ENCODE data around the gene RANGAP1. TPM values are rescaled to one million over a fixed set of nuclear protein-coding genes. Genes with fewer than 3 reads are reported as not detected.
"Not testable (repeated sequence)": the region's sequence is repeated elsewhere in the genome, so short reads cannot be mapped to it uniquely, and the experiment has no call there.

RANGAP1 gene
- total RNA-seq, 2 donors from 2014 or later: 81.6 to 166 TPM

GRCh38 chr22:41308544-41308947 is 22.6 kb upstream of the RANGAP1 start:
- ATAC-seq (replicated peaks): no peak
- no peaks in the 10 kb centered on the region for H3K27me3 Mint-ChIP-seq
- no peak overlapping the region for H3K4me3 Mint-ChIP-seq
- peak overlapping the region; percentile 49 for H3K27ac Mint-ChIP-seq
- H3K4me1 Mint-ChIP-seq: peaks cover 17% of the 10 kb centered on the region
- H3K36me3 Mint-ChIP-seq (ENCODE audit: low read depth): peaks cover 15% of the 10 kb centered on the region
- no peaks in the 10 kb centered on the region for H3K9me3 Mint-ChIP-seq

- no peak overlapping the region for H3K4me3 Mint-ChIP-seq
- peak overlapping the region; percentile 49 for H3K27ac Mint-ChIP-seq
- ATAC-seq (replicated peaks): no peak
- H3K9me3 Mint-ChIP-seq: no peaks in the 10 kb centered on the region
- H3K27me3 Mint-ChIP-seq: no peaks in the 10 kb centered on the region
- H3K36me3 Mint-ChIP-seq (ENCODE audit: low read depth): peaks cover 15% of the 10 kb centered on the region
- peaks cover 21% of the 10 kb centered on the region for H3K4me1 Mint-ChIP-seq
Observed at GRCh38 chr22:41308054-41308453, 22.1 kb upstream of the RANGAP1 start.

GRCh38 chr22:41305646-41306045 is 19.7 kb upstream of the RANGAP1 start:
- ATAC-seq (replicated peaks): no peak
- peaks cover 20% of the 10 kb centered on the region for H3K4me1 Mint-ChIP-seq
- no peak overlapping the region for H3K4me3 Mint-ChIP-seq
- no peaks in the 10 kb centered on the region for H3K9me3 Mint-ChIP-seq
- H3K27me3 Mint-ChIP-seq: no peaks in the 10 kb centered on the region
- H3K27ac Mint-ChIP-seq: no peak overlapping the region
- peaks cover 20% of the 10 kb centered on the region for H3K36me3 Mint-ChIP-seq (ENCODE audit: low read depth)

- Mint-ChIP-seq H3K9me3 (no peaks in the 10 kb centered on the region), H3K27me3 (no peaks in the 10 kb centered on the region), H3K27ac (peak overlapping the region; percentile 89), H3K4me1 (peaks cover 21% of the 10 kb centered on the region), H3K36me3 (ENCODE audit: low read depth) (peaks cover 20% of the 10 kb centered on the region), H3K4me3 (peak overlapping the region; percentile 92)
- ATAC-seq (replicated peaks): no peak
Observed at GRCh38 chr22:41302811-41303210, 16.8 kb upstream of the RANGAP1 start.

- Mint-ChIP-seq H3K27ac (peak overlapping the region; percentile 89), H3K36me3 (ENCODE audit: low read depth) (peaks cover 20% of the 10 kb centered on the region), H3K27me3 (no peaks in the 10 kb centered on the region), H3K4me1 (peaks cover 21% of the 10 kb centered on the region), H3K4me3 (peak overlapping the region; percentile 92), H3K9me3 (no peaks in the 10 kb centered on the region)
- no peak for ATAC-seq (replicated peaks)
Observed at GRCh38 chr22:41302021-41302767, 16.2 kb upstream of the RANGAP1 start.

GRCh38 chr22:41301085-41302020 is 15.4 kb upstream of the RANGAP1 start, which contains the start of gene ZC3H7B:
TSS of gene ZC3H7B (plus strand) at chr22:41301525. CDS start at chr22:41320661, 19,136 bp downstream.
- Mint-ChIP-seq H3K4me1 (peaks cover 21% of the 10 kb centered on the region), H3K27ac (peak within 1 kb of the TSS; percentile 95), H3K36me3 (ENCODE audit: low read depth) (peaks cover 20% of the 10 kb centered on the region), H3K9me3 (no peaks in the 10 kb centered on the region), H3K27me3 (no peaks in the 10 kb centered on the region), H3K4me3 (peak within 1 kb of the TSS; percentile 92)
- ATAC-seq (replicated peaks): peak; percentile 94

GRCh38 chr22:41300661-41301060 is 14.7 kb upstream of the RANGAP1 start:
- Mint-ChIP-seq H3K36me3 (ENCODE audit: low read depth) (peaks cover 16% of the 10 kb centered on the region), H3K4me3 (peak overlapping the region; percentile 92), H3K9me3 (no peaks in the 10 kb centered on the region), H3K4me1 (peaks cover 21% of the 10 kb centered on the region), H3K27me3 (no peaks in the 10 kb centered on the region), H3K27ac (peak overlapping the region; percentile 95)
- ATAC-seq (replicated peaks): no peak

GRCh38 chr22:41296826-41297667 is 11.1 kb upstream of the RANGAP1 start:
- no peaks in the 10 kb centered on the region for H3K36me3 Mint-ChIP-seq (ENCODE audit: low read depth)
- H3K4me3 Mint-ChIP-seq: no peak overlapping the region
- H3K9me3 Mint-ChIP-seq: no peaks in the 10 kb centered on the region
- ATAC-seq (replicated peaks): no peak
- H3K4me1 Mint-ChIP-seq: peaks cover 6% of the 10 kb centered on the region
- no peaks in the 10 kb centered on the region for H3K27me3 Mint-ChIP-seq
- no peak overlapping the region for H3K27ac Mint-ChIP-seq

GRCh38 chr22:41294816-41295215 is 8.8 kb upstream of the RANGAP1 start:
- not testable (repeated sequence) for H3K9me3 Mint-ChIP-seq; H3K4me1 Mint-ChIP-seq; H3K27ac Mint-ChIP-seq; ATAC-seq (replicated peaks); H3K27me3 Mint-ChIP-seq; H3K4me3 Mint-ChIP-seq; H3K36me3 Mint-ChIP-seq (ENCODE audit: low read depth)

GRCh38 chr22:41290262-41291221 is 4.6 kb upstream of the RANGAP1 start:
- no peaks in the 10 kb centered on the region for H3K9me3 Mint-ChIP-seq

GRCh38 chr22:41289671-41290070 is 3.7 kb upstream of the RANGAP1 start:
- H3K4me1 Mint-ChIP-seq: peaks cover 11% of the 10 kb centered on the region
- no peak overlapping the region for H3K4me3 Mint-ChIP-seq
- H3K36me3 Mint-ChIP-seq (ENCODE audit: low read depth): peaks cover 9% of the 10 kb centered on the region
- H3K27ac Mint-ChIP-seq: no peak overlapping the region
- H3K9me3 Mint-ChIP-seq: no peaks in the 10 kb centered on the region
- H3K27me3 Mint-ChIP-seq: no peaks in the 10 kb centered on the region
- no peak for ATAC-seq (replicated peaks)

More at GRCh38 chr22:41290262-41291221, 4.6 kb upstream of the RANGAP1 start:
- Mint-ChIP-seq H3K4me1 (peaks cover 11% of the 10 kb centered on the region), H3K27me3 (no peaks in the 10 kb centered on the region), H3K4me3 (no peak overlapping the region), H3K36me3 (ENCODE audit: low read depth) (peaks cover under 1% of the 10 kb centered on the region), H3K27ac (no peak overlapping the region)
- no peak for ATAC-seq (replicated peaks)

- peaks cover 11% of the 10 kb centered on the region for H3K4me1 Mint-ChIP-seq
- ATAC-seq (replicated peaks): no peak
- peak overlapping the region; percentile 49 for H3K4me3 Mint-ChIP-seq
- peaks cover 22% of the 10 kb centered on the region for H3K36me3 Mint-ChIP-seq (ENCODE audit: low read depth)
- peak overlapping the region; percentile 29 for H3K27ac Mint-ChIP-seq
- no peaks in the 10 kb centered on the region for H3K9me3 Mint-ChIP-seq
- H3K27me3 Mint-ChIP-seq: no peaks in the 10 kb centered on the region
Observed at GRCh38 chr22:41288245-41288946, 2.4 kb upstream of the RANGAP1 start.
